HG02759 (cell line): Measurements from ENCODE around the gene CT83.

Experiments used
- ATAC-seq: cut with Tn5 transposase; IDR thresholded peaks from one replicate; pipeline ENCODE4 v1.9.1; 2021; ENCODE audit warnings: mild to moderate bottlenecking, moderate library complexity; ENCODE audit not compliant: unreplicated experiment

The CT83 gene

GRCh38 chrX:116462822-116463221 lies at the start of gene CT83:
TSS of gene CT83 (minus strand) at chrX:116462976. CDS start at chrX:116462856, 120 bp downstream.
- peak; percentile 96 for ATAC-seq

- no peak for ATAC-seq
Measured at GRCh38 chrX:116499780-116500179, 37.0 kb upstream of the CT83 start.

- ATAC-seq, result no peak
Measured at GRCh38 chrX:116493271-116493670, 30.5 kb upstream of the CT83 start.

- ATAC-seq, result no peak
Measured at GRCh38 chrX:116490104-116490503, 27.3 kb upstream of the CT83 start.

- ATAC-seq, result no peak
Measured at GRCh38 chrX:116480059-116480458, 17.3 kb upstream of the CT83 start.

GRCh38 chrX:116449156-116449555 lies 13.6 kb downstream of the CT83 start:
- ATAC-seq, result no peak

GRCh38 chrX:116436358-116436816 lies 26.4 kb downstream of the CT83 start, which contains the start of gene SLC6A14:
TSS of gene SLC6A14 (plus strand) at chrX:116436606. CDS start at chrX:116436710, 104 bp downstream.
- no peak for ATAC-seq

- ATAC-seq, result no peak
Measured at GRCh38 chrX:116435597-116435996, 27.2 kb downstream of the CT83 start.

- no peak for ATAC-seq
Measured at GRCh38 chrX:116427978-116428377, 34.8 kb downstream of the CT83 start.

- ATAC-seq, result no peak
Measured at GRCh38 chrX:116417968-116418367, 44.8 kb downstream of the CT83 start.

GRCh38 chrX:116417214-116417613 lies 45.6 kb downstream of the CT83 start:
- ATAC-seq, result no peak

GRCh38 chrX:116413273-116413672 lies 49.5 kb downstream of the CT83 start:
- ATAC-seq, result no peak
